Endothelial cell (in vitro differentiated cells): ENCODE data around the gene MPST. TPM values are rescaled to one million over a fixed set of nuclear protein-coding genes. Genes with fewer than 3 reads are reported as not detected.
A peak's percentile ranks its signal among the peaks of the same experiment; 100 is the strongest.

Source experiments
- DNase-seq: peaks from one replicate; pipeline ENCODE4 v3.0.0; 2021; ENCODE audit warnings: low spot score
- H3K27ac Mint-ChIP-seq: one replicate; pipeline ENCODE4 v1.8.0; 2021; ENCODE audit warnings: mixed read lengths, inconsistent platforms; ENCODE audit not compliant: unreplicated experiment
- H3K27me3 Mint-ChIP-seq: one replicate; pipeline ENCODE4 v1.8.0; 2021; ENCODE audit warnings: mild to moderate bottlenecking, moderate library complexity, mixed read lengths, inconsistent platforms; ENCODE audit not compliant: unreplicated experiment
- H3K36me3 Mint-ChIP-seq: one replicate; pipeline ENCODE4 v1.8.0; 2021; ENCODE audit warnings: mild to moderate bottlenecking, low read depth, mixed read lengths, inconsistent platforms; ENCODE audit not compliant: unreplicated experiment
- H3K4me1 Mint-ChIP-seq: one replicate; pipeline ENCODE4 v1.8.0; 2021; ENCODE audit warnings: mild to moderate bottlenecking, mixed read lengths, inconsistent platforms; ENCODE audit not compliant: unreplicated experiment
- H3K4me3 Mint-ChIP-seq: one replicate; pipeline ENCODE4 v1.8.0; 2021; ENCODE audit warnings: mild to moderate bottlenecking, mixed read lengths, inconsistent platforms; ENCODE audit not compliant: unreplicated experiment
- H3K9me3 Mint-ChIP-seq: one replicate; pipeline ENCODE4 v1.8.0; 2021; ENCODE audit warnings: mixed read lengths, inconsistent platforms; ENCODE audit not compliant: unreplicated experiment
- CTCF ChIP-seq: fragments of 200-600 bp; sonication (generic); IDR thresholded peaks from one replicate; pipeline ENCODE4 v1.5.0; 2021; ENCODE audit warnings: antibody characterized with exemption; ENCODE audit not compliant: unreplicated experiment
- total RNA-seq: library from RNA; stranded (reverse); fragmentation: NEBNext Ultra II Directional; extraction: Animal tissue kit (Norgen Biotek cat#: 25700); gene quantifications from one replicate; pipeline ENCODE4 v1.2.1, GENCODE V29; 2021; ENCODE audit not compliant: unreplicated experiment

Gene MPST
- total RNA-seq, 1 donor from 2014 or later: 78.7 TPM

- Mint-ChIP-seq H3K27me3 (peaks cover 9% of the 10 kb centered on the region), H3K27ac (no peak overlapping the region), H3K36me3 (peaks cover 5% of the 10 kb centered on the region), H3K9me3 (no peaks in the 10 kb centered on the region), H3K4me3 (no peak overlapping the region), H3K4me1 (no peaks in the 10 kb centered on the region)
- DNase-seq: no peak
- TF ChIP-seq CTCF: no peak
These were observed 42.3 kb downstream of the MPST start for GRCh38 chr22:37061611-37062375.

GRCh38 chr22:37062376-37062675 is 42.8 kb downstream of the MPST start:
- H3K36me3 Mint-ChIP-seq: peaks cover 5% of the 10 kb centered on the region
- no peak overlapping the region for H3K27ac Mint-ChIP-seq
- no peak for TF ChIP-seq CTCF

GRCh38 chr22:37062702-37063381 is 43.3 kb downstream of the MPST start:
- H3K4me3 Mint-ChIP-seq: no peak overlapping the region
- DNase-seq: no peak
- H3K36me3 Mint-ChIP-seq: peaks cover 1% of the 10 kb centered on the region
- H3K9me3 Mint-ChIP-seq: no peaks in the 10 kb centered on the region
- no peaks in the 10 kb centered on the region for H3K4me1 Mint-ChIP-seq
- no peak overlapping the region for H3K27ac Mint-ChIP-seq
- TF ChIP-seq CTCF: no peak
- H3K27me3 Mint-ChIP-seq: peaks cover 16% of the 10 kb centered on the region

More at GRCh38 chr22:37062376-37062675, 42.8 kb downstream of the MPST start:
- H3K27me3 Mint-ChIP-seq: peaks cover 13% of the 10 kb centered on the region
- H3K4me3 Mint-ChIP-seq: no peak overlapping the region
- H3K9me3 Mint-ChIP-seq: no peaks in the 10 kb centered on the region
- no peaks in the 10 kb centered on the region for H3K4me1 Mint-ChIP-seq
- no peak for DNase-seq

- no peak overlapping the region for H3K27ac Mint-ChIP-seq
- no peaks in the 10 kb centered on the region for H3K36me3 Mint-ChIP-seq
- H3K9me3 Mint-ChIP-seq: no peaks in the 10 kb centered on the region
- DNase-seq: no peak
- H3K4me1 Mint-ChIP-seq: no peaks in the 10 kb centered on the region
- peak overlapping the region; percentile 65 for H3K4me3 Mint-ChIP-seq
- TF ChIP-seq CTCF: no peak
- peaks cover 19% of the 10 kb centered on the region for H3K27me3 Mint-ChIP-seq
These were observed 44.2 kb downstream of the MPST start for GRCh38 chr22:37063431-37064420.
